HepG2 (cell line): ENCODE results near the gene ZNF33A. TPM values are rescaled to one million over a fixed set of nuclear protein-coding genes. Genes with fewer than 3 reads are reported as not detected.

ENCODE experiments used
- ARID4A ChIP-seq: sonication (generic); formaldehyde crosslinking; IDR thresholded peaks from 2 replicates; pipeline ENCODE4 v1.5.0; 2020; ENCODE audit warnings: mild to moderate bottlenecking, missing genetic modification reagents, borderline replicate concordance
- DMAP1 ChIP-seq: IDR thresholded peaks from 2 replicates; pipeline ENCODE4 v1.6.1; 2016
- FOXK1 ChIP-seq: sonication (generic); formaldehyde crosslinking; IDR thresholded peaks from 2 replicates; pipeline ENCODE4 v1.4.0; 2020; ENCODE audit warnings: low read depth, missing genetic modification reagents, borderline replicate concordance
- FUBP1 ChIP-seq: sonication (generic); formaldehyde crosslinking; IDR thresholded peaks from 2 replicates; pipeline ENCODE4 v1.5.1; 2020; ENCODE audit warnings: missing genetic modification reagents, mild to moderate bottlenecking, borderline replicate concordance
- IRF9 ChIP-seq: sonication (generic); formaldehyde crosslinking; IDR thresholded peaks from 2 replicates; pipeline ENCODE4 v1.8.0; 2022; ENCODE audit warnings: missing genetic modification reagents, mild to moderate bottlenecking, borderline replicate concordance
- KLF13 ChIP-seq: sonication (generic); formaldehyde crosslinking; IDR thresholded peaks from 2 replicates; pipeline ENCODE4 v1.4.0; 2020; ENCODE audit warnings: mild to moderate bottlenecking, missing genetic modification reagents
- MAX ChIP-seq: IDR thresholded peaks from 2 replicates; pipeline ENCODE4 v1.6.1; 2012; ENCODE audit warnings: inconsistent platforms
- MED1 ChIP-seq: sonication (generic); formaldehyde crosslinking; IDR thresholded peaks from 2 replicates; pipeline ENCODE4 v1.4.0; 2020; ENCODE audit warnings: missing genetic modification reagents
- MEIS2 ChIP-seq: sonication (generic); formaldehyde crosslinking; IDR thresholded peaks from 2 replicates; pipeline ENCODE4 v1.9.0; 2021; ENCODE audit warnings: mild to moderate bottlenecking, missing genetic modification reagents
- NFRKB ChIP-seq: fragments of 450-650 bp; IDR thresholded peaks from 2 replicates; pipeline ENCODE4 v1.6.1; 2017
- NFYC ChIP-seq: IDR thresholded peaks from 2 replicates; pipeline ENCODE4 v1.6.1; 2016; ENCODE audit warnings: missing genetic modification reagents, missing compliant biosample characterization
- PRDM4 ChIP-seq: sonication (generic); formaldehyde crosslinking; IDR thresholded peaks from 2 replicates; pipeline ENCODE4 v1.9.0; 2021; ENCODE audit warnings: missing genetic modification reagents, borderline replicate concordance
- REPIN1 ChIP-seq: sonication (generic); formaldehyde crosslinking; IDR thresholded peaks from 2 replicates; pipeline ENCODE4 v1.8.0; 2022; ENCODE audit warnings: missing genetic modification reagents, low read depth, mild to moderate bottlenecking, borderline replicate concordance
- YY1 ChIP-seq: IDR thresholded peaks from 2 replicates; pipeline ENCODE4 v1.6.1; 2011; ENCODE audit warnings: low read length, low read depth, moderate library complexity, mild to moderate bottlenecking; ENCODE audit not compliant: insufficient read depth, insufficient replicate concordance
- ZBTB7B ChIP-seq: sonication (generic); formaldehyde crosslinking; IDR thresholded peaks from 2 replicates; pipeline ENCODE4 v1.4.0; 2020; ENCODE audit warnings: missing genetic modification reagents
- ZNF30 ChIP-seq: sonication (generic); formaldehyde crosslinking; IDR thresholded peaks from 2 replicates; pipeline ENCODE4 v1.5.0; 2020; ENCODE audit warnings: mild to moderate bottlenecking, missing genetic modification reagents
- ZNF724P ChIP-seq: sonication (generic); formaldehyde crosslinking; IDR thresholded peaks from 2 replicates; pipeline ENCODE4 v1.8.0; 2022; ENCODE audit warnings: missing genetic modification reagents, borderline replicate concordance
- ZNF883 ChIP-seq: sonication (generic); formaldehyde crosslinking; IDR thresholded peaks from 2 replicates; pipeline ENCODE4 v1.5.1; 2020; ENCODE audit warnings: mild to moderate bottlenecking, missing genetic modification reagents; ENCODE audit errors: not compliant biosample characterization
- polyA plus RNA-seq, 8 experiments: library from polyadenylated mRNA; depleted of rRNA in 3 of 8; stranded (reverse) in 7 of 8; unstranded in 1 of 8; fragments of >200 nt; fragmentation: Illumina TruSeq in 4 of 8; extraction: Trizol in 4 of 8; gene quantifications; 2 replicates each; pipeline versions ENCODE4 v1.2.1 to v1.2.3, GENCODE V29; 2011 to 2016; ENCODE audit warnings: low read depth in 4 of 8, missing spikeins in 1 of 8, mixed read lengths in 1 of 8; ENCODE audit not compliant: insufficient read depth in 1 of 8
- total RNA-seq, 5 experiments: library from RNA; depleted of rRNA; stranded (reverse); fragments of >200 nt; fragmentation: Illumina TruSeq; extraction: Trizol; gene quantifications; 2 replicates each; pipeline ENCODE4 v1.2.3, GENCODE V29; 2016; ENCODE audit warnings: low read depth in 1 of 5

The ZNF33A gene
- total and polyA plus RNA-seq, 2 of the 13 experiments (the other 11 are each of a cell fraction or from before 2014, with no cell fraction given), result 13.1 to 22.5 TPM

GRCh38 chr10:38094158-38094926 is 83.9 kb downstream of the ZNF33A start, which contains the start of gene ZNF37A (continued):
- TF ChIP-seq FUBP1, result no peak
- TF ChIP-seq YY1, result peak; percentile 65
- TF ChIP-seq PRDM4 (CRISPR knock-in tag), result no peak
- TF ChIP-seq ZNF30 (CRISPR knock-in tag), result 0 out of 2 replicates have a peak, but pooled peaks have one; percentile 2
- TF ChIP-seq ZNF724P, result 0 out of 2 replicates have a peak, but pooled peaks have one; percentile 28
- peak; percentile 49 for TF ChIP-seq MED1 (CRISPR knock-in tag)
- TF ChIP-seq DMAP1 (CRISPR knock-in tag), result peak; percentile 69
- TF ChIP-seq ZNF883, result peak; percentile 65
- TF ChIP-seq ARID4A (CRISPR knock-in tag), result peak; percentile 79
- TF ChIP-seq MAX, result peak; percentile 90
- no peak for TF ChIP-seq NFRKB
- TF ChIP-seq MEIS2 (CRISPR knock-in tag), result peak; percentile 24; the same call in 1 of the 2 replicates
- peak; percentile 18; the same call in 1 of the 2 replicates for TF ChIP-seq NFYC (CRISPR knock-in tag)
- 0 out of 2 replicates have a peak, but pooled peaks have one; percentile 9 for TF ChIP-seq KLF13
- TF ChIP-seq FOXK1 (CRISPR knock-in tag), result 0 out of 2 replicates have a peak, but pooled peaks have one; percentile 12
- no peak; the same call in 1 of the 2 replicates for TF ChIP-seq ZBTB7B (CRISPR knock-in tag)
- peak; percentile 62; the same call in 1 of the 2 replicates for TF ChIP-seq REPIN1 (CRISPR knock-in tag)
- peak; percentile 7; the same call in 1 of the 2 replicates for TF ChIP-seq IRF9 (CRISPR knock-in tag)
